ENCODE data around the gene TRIM21. TPM values are rescaled to one million over a fixed set of nuclear protein-coding genes. Genes with fewer than 3 reads are reported as not detected.

TRIM21 gene
- total RNA-seq, 1 experiment from 2014 or later, result 20.5 TPM

- DNase-seq (ENCODE audit: low spot score) (no peak), ATAC-seq (no peak)
- H3K9me3 Mint-ChIP-seq, result no peaks in the 10 kb centered on the region
- CTCF ChIA-PET, result no interaction called here
- no peak overlapping the region for H3K4me3 Mint-ChIP-seq
- POLR2A ChIA-PET, result no interaction called here
- no peak overlapping the region for H3K27ac Mint-ChIP-seq
- no peaks in the 10 kb centered on the region for H3K27me3 Mint-ChIP-seq (ENCODE audit: low read depth)
- H3K4me1 Mint-ChIP-seq, result no peaks in the 10 kb centered on the region
- no peaks in the 10 kb centered on the region for H3K36me3 Mint-ChIP-seq
- TF ChIP-seq, protein P1, sequence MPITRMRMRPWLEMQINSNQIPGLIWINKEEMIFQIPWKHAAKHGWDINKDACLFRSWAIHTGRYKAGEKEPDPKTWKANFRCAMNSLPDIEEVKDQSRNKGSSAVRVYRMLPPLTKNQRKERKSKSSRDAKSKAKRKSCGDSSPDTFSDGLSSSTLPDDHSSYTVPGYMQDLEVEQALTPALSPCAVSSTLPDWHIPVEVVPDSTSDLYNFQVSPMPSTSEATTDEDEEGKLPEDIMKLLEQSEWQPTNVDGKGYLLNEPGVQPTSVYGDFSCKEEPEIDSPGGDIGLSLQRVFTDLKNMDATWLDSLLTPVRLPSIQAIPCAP (CRISPR knock-in tag; IDR thresholded peaks at IDR 0.05), result no peak
- TF ChIP-seq AR (CRISPR knock-in tag; IDR thresholded peaks at IDR 0.05) (no peak), CREB1 (CRISPR knock-in tag; IDR thresholded peaks at IDR 0.05) (no peak), ZNF219 (CRISPR knock-in tag; IDR thresholded peaks at IDR 0.05; ENCODE audit: borderline replicate concordance) (no peak), ATF1 (CRISPR knock-in tag; IDR thresholded peaks at IDR 0.05) (no peak), JUN (CRISPR knock-in tag; IDR thresholded peaks at IDR 0.05) (no peak), PRRX2 (CRISPR knock-in tag; IDR thresholded peaks at IDR 0.05) (no peak), MAX (CRISPR knock-in tag; IDR thresholded peaks at IDR 0.05) (no peak), TEAD1 (CRISPR knock-in tag; IDR thresholded peaks at IDR 0.05) (no peak), EMX1 (CRISPR knock-in tag; IDR thresholded peaks at IDR 0.05) (no peak), TP53 (CRISPR knock-in tag; IDR thresholded peaks at IDR 0.05) (no peak), ZNF281 (CRISPR knock-in tag; IDR thresholded peaks at IDR 0.05) (no peak), ZNF671 (CRISPR knock-in tag; IDR thresholded peaks at IDR 0.05) (no peak), STAT6 (CRISPR knock-in tag; conservative IDR thresholded peaks at IDR 0.05; ENCODE audit: low read depth) (no peak), CTCF (IDR thresholded peaks at IDR 0.05) (no peak), E2F4 (CRISPR knock-in tag; IDR thresholded peaks at IDR 0.05; ENCODE audit: borderline replicate concordance, low read depth) (no peak)
- TF ChIP-seq, protein P2, sequence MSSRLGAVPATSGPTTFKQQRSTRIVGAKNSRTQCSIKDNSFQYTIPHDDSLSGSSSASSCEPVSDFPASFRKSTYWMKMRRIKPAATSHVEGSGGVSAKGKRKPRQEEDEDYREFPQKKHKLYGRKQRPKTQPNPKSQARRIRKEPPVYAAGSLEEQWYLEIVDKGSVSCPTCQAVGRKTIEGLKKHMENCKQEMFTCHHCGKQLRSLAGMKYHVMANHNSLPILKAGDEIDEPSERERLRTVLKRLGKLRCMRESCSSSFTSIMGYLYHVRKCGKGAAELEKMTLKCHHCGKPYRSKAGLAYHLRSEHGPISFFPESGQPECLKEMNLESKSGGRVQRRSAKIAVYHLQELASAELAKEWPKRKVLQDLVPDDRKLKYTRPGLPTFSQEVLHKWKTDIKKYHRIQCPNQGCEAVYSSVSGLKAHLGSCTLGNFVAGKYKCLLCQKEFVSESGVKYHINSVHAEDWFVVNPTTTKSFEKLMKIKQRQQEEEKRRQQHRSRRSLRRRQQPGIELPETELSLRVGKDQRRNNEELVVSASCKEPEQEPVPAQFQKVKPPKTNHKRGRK (CRISPR knock-in tag; IDR thresholded peaks at IDR 0.05; ENCODE audit: borderline replicate concordance), result no peak
- TF ChIP-seq, protein P3, sequence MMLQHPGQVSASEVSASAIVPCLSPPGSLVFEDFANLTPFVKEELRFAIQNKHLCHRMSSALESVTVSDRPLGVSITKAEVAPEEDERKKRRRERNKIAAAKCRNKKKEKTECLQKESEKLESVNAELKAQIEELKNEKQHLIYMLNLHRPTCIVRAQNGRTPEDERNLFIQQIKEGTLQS (CRISPR knock-in tag; conservative IDR thresholded peaks at IDR 0.05), result no peak
- TF ChIP-seq, protein P4, sequence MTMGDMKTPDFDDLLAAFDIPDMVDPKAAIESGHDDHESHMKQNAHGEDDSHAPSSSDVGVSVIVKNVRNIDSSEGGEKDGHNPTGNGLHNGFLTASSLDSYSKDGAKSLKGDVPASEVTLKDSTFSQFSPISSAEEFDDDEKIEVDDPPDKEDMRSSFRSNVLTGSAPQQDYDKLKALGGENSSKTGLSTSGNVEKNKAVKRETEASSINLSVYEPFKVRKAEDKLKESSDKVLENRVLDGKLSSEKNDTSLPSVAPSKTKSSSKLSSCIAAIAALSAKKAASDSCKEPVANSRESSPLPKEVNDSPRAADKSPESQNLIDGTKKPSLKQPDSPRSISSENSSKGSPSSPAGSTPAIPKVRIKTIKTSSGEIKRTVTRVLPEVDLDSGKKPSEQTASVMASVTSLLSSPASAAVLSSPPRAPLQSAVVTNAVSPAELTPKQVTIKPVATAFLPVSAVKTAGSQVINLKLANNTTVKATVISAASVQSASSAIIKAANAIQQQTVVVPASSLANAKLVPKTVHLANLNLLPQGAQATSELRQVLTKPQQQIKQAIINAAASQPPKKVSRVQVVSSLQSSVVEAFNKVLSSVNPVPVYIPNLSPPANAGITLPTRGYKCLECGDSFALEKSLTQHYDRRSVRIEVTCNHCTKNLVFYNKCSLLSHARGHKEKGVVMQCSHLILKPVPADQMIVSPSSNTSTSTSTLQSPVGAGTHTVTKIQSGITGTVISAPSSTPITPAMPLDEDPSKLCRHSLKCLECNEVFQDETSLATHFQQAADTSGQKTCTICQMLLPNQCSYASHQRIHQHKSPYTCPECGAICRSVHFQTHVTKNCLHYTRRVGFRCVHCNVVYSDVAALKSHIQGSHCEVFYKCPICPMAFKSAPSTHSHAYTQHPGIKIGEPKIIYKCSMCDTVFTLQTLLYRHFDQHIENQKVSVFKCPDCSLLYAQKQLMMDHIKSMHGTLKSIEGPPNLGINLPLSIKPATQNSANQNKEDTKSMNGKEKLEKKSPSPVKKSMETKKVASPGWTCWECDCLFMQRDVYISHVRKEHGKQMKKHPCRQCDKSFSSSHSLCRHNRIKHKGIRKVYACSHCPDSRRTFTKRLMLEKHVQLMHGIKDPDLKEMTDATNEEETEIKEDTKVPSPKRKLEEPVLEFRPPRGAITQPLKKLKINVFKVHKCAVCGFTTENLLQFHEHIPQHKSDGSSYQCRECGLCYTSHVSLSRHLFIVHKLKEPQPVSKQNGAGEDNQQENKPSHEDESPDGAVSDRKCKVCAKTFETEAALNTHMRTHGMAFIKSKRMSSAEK (CRISPR knock-in tag; IDR thresholded peaks at IDR 0.05; ENCODE audit: borderline replicate concordance), result no peak
These were observed 22.8 kb upstream of the TRIM21 start for GRCh38 chr11:4416306-4416705.
